PC-9 (cell line): ENCODE results near the gene GDPGP1.

Experiments
- EZH2 ChIP-seq: fragments of 200-600 bp; sonication (generic); IDR thresholded peaks from 2 replicates; pipeline ENCODE4 v1.8.0; 2017; ENCODE audit warnings: antibody characterized with exemption, low read depth
- TF ChIP-seq, protein P1 (sequence below): fragments of 200-600 bp; sonication (generic); conservative IDR thresholded peaks from 2 replicates; pipeline ENCODE4 v1.6.1; 2017; ENCODE audit warnings: mixed run types, antibody characterized with exemption, mild to moderate bottlenecking, moderate library complexity

DNA sequence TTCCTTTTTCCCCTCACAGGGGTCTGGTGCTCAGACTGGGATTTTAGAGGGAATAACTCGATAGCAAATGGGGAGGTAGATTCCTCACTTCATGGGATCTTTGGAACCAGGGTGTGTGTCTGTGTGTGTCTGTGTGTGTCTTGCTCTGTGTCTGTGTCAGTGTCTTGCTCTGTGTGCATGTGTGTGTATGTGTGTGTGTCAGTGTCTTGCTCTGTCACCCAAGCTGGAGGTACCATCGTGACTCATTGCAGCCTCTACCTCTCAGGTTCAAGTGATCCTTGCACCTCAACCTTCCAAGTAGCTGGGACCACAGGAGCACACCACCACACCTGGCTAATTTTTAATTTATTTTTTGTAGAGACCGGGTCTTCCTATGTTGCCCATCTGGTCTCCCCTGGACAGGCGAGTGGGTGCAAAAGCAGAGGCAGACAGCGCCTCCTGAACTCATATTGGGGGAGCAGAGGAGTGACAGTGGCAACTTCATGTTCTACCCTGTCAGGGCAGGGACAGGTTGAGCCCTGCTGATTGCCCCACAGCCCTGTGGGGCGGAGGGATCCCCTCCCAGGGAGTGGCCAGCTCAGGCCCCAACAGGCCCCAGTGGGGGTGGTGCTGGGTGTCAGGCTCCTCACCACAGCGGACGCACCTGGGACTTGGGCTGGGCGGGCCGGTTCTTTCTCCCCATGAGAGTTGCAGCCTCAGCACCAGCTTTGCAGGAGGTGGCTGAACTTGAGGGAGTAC, 43.2 kb upstream of the GDPGP1 start:
- TF ChIP-seq, protein P1, sequence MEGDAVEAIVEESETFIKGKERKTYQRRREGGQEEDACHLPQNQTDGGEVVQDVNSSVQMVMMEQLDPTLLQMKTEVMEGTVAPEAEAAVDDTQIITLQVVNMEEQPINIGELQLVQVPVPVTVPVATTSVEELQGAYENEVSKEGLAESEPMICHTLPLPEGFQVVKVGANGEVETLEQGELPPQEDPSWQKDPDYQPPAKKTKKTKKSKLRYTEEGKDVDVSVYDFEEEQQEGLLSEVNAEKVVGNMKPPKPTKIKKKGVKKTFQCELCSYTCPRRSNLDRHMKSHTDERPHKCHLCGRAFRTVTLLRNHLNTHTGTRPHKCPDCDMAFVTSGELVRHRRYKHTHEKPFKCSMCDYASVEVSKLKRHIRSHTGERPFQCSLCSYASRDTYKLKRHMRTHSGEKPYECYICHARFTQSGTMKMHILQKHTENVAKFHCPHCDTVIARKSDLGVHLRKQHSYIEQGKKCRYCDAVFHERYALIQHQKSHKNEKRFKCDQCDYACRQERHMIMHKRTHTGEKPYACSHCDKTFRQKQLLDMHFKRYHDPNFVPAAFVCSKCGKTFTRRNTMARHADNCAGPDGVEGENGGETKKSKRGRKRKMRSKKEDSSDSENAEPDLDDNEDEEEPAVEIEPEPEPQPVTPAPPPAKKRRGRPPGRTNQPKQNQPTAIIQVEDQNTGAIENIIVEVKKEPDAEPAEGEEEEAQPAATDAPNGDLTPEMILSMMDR: no peak
- TF ChIP-seq EZH2: no peak
